ENCODE measurements around the gene CHID1.

GRCh38 chr11:826227-826621 is 84.4 kb downstream of the CHID1 start:
- no peak for TF ChIP-seq POLR2AphosphoS5 (IDR thresholded peaks at IDR 0.05; ENCODE audit: low read depth, low read length)
- TF ChIP-seq POLR2A (IDR thresholded peaks at IDR 0.05; ENCODE audit: low read depth, low read length) = no peak

Data from GM12892 (cell line).